HepG2 (cell line): ENCODE results near the gene PSMD2. TPM values are rescaled to one million over a fixed set of nuclear protein-coding genes. Genes with fewer than 3 reads are reported as not detected.

Experiments used
- CBFB ChIP-seq: sonication (generic); formaldehyde crosslinking; IDR thresholded peaks from 2 replicates; pipeline ENCODE4 v1.4.0; 2020; ENCODE audit warnings: missing genetic modification reagents
- CCDC6 ChIP-seq: sonication (generic); formaldehyde crosslinking; IDR thresholded peaks from 2 replicates; pipeline ENCODE4 v1.8.1; 2022; ENCODE audit warnings: mild to moderate bottlenecking, missing genetic modification reagents, moderate library complexity
- CREM ChIP-seq, 2 experiments: sonication (generic) in 1 of 2; formaldehyde crosslinking in 1 of 2; IDR thresholded peaks; 2 replicates each; pipeline versions ENCODE4 v1.4.0 to v1.6.1; 2016 to 2020; ENCODE audit warnings: antibody characterized with exemption in 1 of 2, mild to moderate bottlenecking in 1 of 2, missing genetic modification reagents in 1 of 2
- ELF3 ChIP-seq: IDR thresholded peaks from 2 replicates; pipeline ENCODE4 v1.6.1; 2016; ENCODE audit warnings: missing genetic modification reagents, missing compliant biosample characterization
- HCFC1 ChIP-seq: fragments of 150-350 bp; IDR thresholded peaks from 2 replicates; pipeline ENCODE4 v1.6.1; 2014; ENCODE audit warnings: low read depth, low read length
- HOXA5 ChIP-seq: sonication (generic); formaldehyde crosslinking; IDR thresholded peaks from 2 replicates; pipeline ENCODE4 v1.4.0; 2020; ENCODE audit warnings: missing genetic modification reagents
- KLF9 ChIP-seq: IDR thresholded peaks from 2 replicates; pipeline ENCODE4 v1.6.1; 2016; ENCODE audit warnings: low read depth
- LBX2 ChIP-seq: sonication (generic); formaldehyde crosslinking; IDR thresholded peaks from 2 replicates; pipeline ENCODE4 v1.5.0; 2020; ENCODE audit warnings: missing genetic modification reagents, mild to moderate bottlenecking, borderline replicate concordance
- MBD4 ChIP-seq: IDR thresholded peaks from 2 replicates; pipeline ENCODE4 v1.6.1; 2012; ENCODE audit warnings: low read length, inconsistent platforms, borderline replicate concordance
- MEF2D ChIP-seq: sonication (generic); formaldehyde crosslinking; IDR thresholded peaks from 2 replicates; pipeline ENCODE4 v1.5.1; 2020; ENCODE audit warnings: mild to moderate bottlenecking, missing genetic modification reagents
- MYC ChIP-seq: sonication (generic); formaldehyde crosslinking; IDR thresholded peaks from 2 replicates; pipeline ENCODE4 v1.9.0; 2021; ENCODE audit warnings: missing genetic modification reagents, borderline replicate concordance
- NKX3-1 ChIP-seq: sonication (generic); formaldehyde crosslinking; IDR thresholded peaks from 2 replicates; pipeline ENCODE4 v1.5.0; 2020; ENCODE audit warnings: missing genetic modification reagents
- RAD51 ChIP-seq: fragments of 450-650 bp; IDR thresholded peaks from 2 replicates; pipeline ENCODE4 v1.6.1; 2016; ENCODE audit warnings: borderline replicate concordance
- RFXAP ChIP-seq: sonication (generic); formaldehyde crosslinking; IDR thresholded peaks from 2 replicates; pipeline ENCODE4 v1.4.0; 2020; ENCODE audit warnings: missing genetic modification reagents, borderline replicate concordance
- RORA ChIP-seq: sonication (generic); formaldehyde crosslinking; IDR thresholded peaks from 2 replicates; pipeline ENCODE4 v1.5.0; 2020; ENCODE audit warnings: mild to moderate bottlenecking, missing genetic modification reagents, moderate library complexity
- THYN1 ChIP-seq: sonication (generic); formaldehyde crosslinking; IDR thresholded peaks from 2 replicates; pipeline ENCODE4 v1.8.1; 2023; ENCODE audit warnings: low read depth, mild to moderate bottlenecking, moderate library complexity, missing genetic modification reagents, borderline replicate concordance
- ZFP36L2 ChIP-seq: sonication (generic); formaldehyde crosslinking; IDR thresholded peaks from 2 replicates; pipeline ENCODE4 v1.4.0; 2020; ENCODE audit warnings: missing genetic modification reagents
- ZFP90 ChIP-seq: sonication (generic); formaldehyde crosslinking; IDR thresholded peaks from 2 replicates; pipeline ENCODE4 v1.8.0; 2022; ENCODE audit warnings: missing genetic modification reagents, mild to moderate bottlenecking, inconsistent platforms, borderline replicate concordance
- ZNF280D ChIP-seq: sonication (generic); formaldehyde crosslinking; IDR thresholded peaks from 2 replicates; pipeline ENCODE4 v1.5.1; 2020; ENCODE audit warnings: mild to moderate bottlenecking, missing genetic modification reagents
- ZNF337 ChIP-seq: sonication (generic); formaldehyde crosslinking; IDR thresholded peaks from 2 replicates; pipeline ENCODE4 v1.5.1; 2020; ENCODE audit warnings: missing genetic modification reagents, low read depth, mild to moderate bottlenecking, borderline replicate concordance
- ZNF451 ChIP-seq: sonication (generic); formaldehyde crosslinking; IDR thresholded peaks from 2 replicates; pipeline ENCODE4 v1.5.0; 2020; ENCODE audit warnings: mild to moderate bottlenecking, missing genetic modification reagents
- ZNF780A ChIP-seq: sonication (generic); formaldehyde crosslinking; IDR thresholded peaks from 2 replicates; pipeline ENCODE4 v1.8.0; 2022; ENCODE audit warnings: mild to moderate bottlenecking, missing genetic modification reagents, moderate library complexity
- ZNF841 ChIP-seq: sonication (generic); formaldehyde crosslinking; IDR thresholded peaks from 2 replicates; pipeline ENCODE4 v1.8.1; 2023; ENCODE audit warnings: missing genetic modification reagents, borderline replicate concordance
- ZSCAN9 ChIP-seq: IDR thresholded peaks from 2 replicates; pipeline ENCODE4 v1.6.1; 2016; ENCODE audit warnings: borderline replicate concordance
- polyA plus RNA-seq, 8 experiments: library from polyadenylated mRNA; depleted of rRNA in 3 of 8; stranded (reverse) in 7 of 8; unstranded in 1 of 8; fragments of >200 nt; fragmentation: Illumina TruSeq in 4 of 8; extraction: Trizol in 4 of 8; gene quantifications; 2 replicates each; pipeline versions ENCODE4 v1.2.1 to v1.2.3, GENCODE V29; 2011 to 2016; ENCODE audit warnings: low read depth in 4 of 8, missing spikeins in 1 of 8, mixed read lengths in 1 of 8; ENCODE audit not compliant: insufficient read depth in 1 of 8
- total RNA-seq, 5 experiments: library from RNA; depleted of rRNA; stranded (reverse); fragments of >200 nt; fragmentation: Illumina TruSeq; extraction: Trizol; gene quantifications; 2 replicates each; pipeline ENCODE4 v1.2.3, GENCODE V29; 2016; ENCODE audit warnings: low read depth in 1 of 5
- TF ChIP-seq, protein P1 (sequence below): sonication (generic); formaldehyde crosslinking; IDR thresholded peaks from 2 replicates; pipeline ENCODE4 v1.5.0; 2020; ENCODE audit warnings: mild to moderate bottlenecking, missing genetic modification reagents

Gene PSMD2
- total and polyA plus RNA-seq, 2 of the 13 experiments (the other 11 are each of a cell fraction or from before 2014, with no cell fraction given), result 125 to 200 TPM

DNA sequence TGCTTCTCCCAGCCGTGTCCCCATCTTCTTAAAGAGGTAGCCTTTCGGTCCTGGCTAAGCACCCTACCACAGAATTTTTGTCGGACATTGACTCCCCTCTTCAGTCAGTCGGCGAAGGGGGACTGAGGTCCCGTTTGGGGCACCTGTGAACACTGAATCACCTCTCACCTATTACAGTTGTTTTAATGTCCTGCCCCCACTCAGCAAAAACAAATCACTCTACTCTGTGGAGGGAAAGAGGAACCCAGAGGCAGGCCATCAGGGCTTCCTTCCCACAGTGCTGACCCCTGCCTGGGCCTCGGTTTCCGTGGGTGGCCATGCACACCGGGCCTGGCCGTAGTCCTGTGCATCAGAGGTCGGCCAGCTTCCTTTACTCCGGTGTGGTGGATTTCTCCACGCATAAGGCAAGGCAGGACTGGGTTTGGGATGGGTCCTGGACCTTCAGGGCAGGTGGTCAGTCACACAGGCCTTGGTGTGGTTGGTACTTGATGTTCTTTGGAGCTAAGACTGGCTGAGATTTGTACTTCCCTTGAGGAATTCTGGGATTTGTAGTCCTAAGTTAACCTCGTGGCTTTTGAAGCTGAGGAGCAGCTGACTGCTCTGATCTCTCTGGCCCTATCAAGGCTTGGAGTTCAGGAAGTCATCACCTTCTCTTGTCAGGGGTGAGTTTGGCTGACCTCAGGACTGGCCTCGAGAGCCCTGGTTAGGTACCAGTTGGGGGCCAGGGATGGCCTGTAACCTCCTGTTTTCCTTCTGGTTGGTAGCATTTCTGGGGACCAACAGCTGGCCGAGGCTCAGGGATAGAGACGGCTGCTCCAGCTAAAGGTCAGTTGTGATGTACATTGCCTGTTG lies 37.7 kb downstream of the PSMD2 start (continued):
- TF ChIP-seq RAD51, result no peak
- peak; percentile 60; the same call in 1 of the 2 replicates for TF ChIP-seq HCFC1
- no peak for TF ChIP-seq ZNF780A (CRISPR knock-in tag)
- no peak for TF ChIP-seq MYC (CRISPR knock-in tag)
- no peak for TF ChIP-seq CCDC6 (CRISPR knock-in tag)
- TF ChIP-seq LBX2 (CRISPR knock-in tag), result no peak
- TF ChIP-seq, protein P1, sequence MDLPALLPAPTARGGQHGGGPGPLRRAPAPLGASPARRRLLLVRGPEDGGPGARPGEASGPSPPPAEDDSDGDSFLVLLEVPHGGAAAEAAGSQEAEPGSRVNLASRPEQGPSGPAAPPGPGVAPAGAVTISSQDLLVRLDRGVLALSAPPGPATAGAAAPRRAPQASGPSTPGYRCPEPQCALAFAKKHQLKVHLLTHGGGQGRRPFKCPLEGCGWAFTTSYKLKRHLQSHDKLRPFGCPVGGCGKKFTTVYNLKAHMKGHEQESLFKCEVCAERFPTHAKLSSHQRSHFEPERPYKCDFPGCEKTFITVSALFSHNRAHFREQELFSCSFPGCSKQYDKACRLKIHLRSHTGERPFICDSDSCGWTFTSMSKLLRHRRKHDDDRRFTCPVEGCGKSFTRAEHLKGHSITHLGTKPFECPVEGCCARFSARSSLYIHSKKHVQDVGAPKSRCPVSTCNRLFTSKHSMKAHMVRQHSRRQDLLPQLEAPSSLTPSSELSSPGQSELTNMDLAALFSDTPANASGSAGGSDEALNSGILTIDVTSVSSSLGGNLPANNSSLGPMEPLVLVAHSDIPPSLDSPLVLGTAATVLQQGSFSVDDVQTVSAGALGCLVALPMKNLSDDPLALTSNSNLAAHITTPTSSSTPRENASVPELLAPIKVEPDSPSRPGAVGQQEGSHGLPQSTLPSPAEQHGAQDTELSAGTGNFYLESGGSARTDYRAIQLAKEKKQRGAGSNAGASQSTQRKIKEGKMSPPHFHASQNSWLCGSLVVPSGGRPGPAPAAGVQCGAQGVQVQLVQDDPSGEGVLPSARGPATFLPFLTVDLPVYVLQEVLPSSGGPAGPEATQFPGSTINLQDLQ (CRISPR knock-in tag), result no peak
- no peak for TF ChIP-seq ZFP36L2
- TF ChIP-seq MBD4, result no peak
- TF ChIP-seq HOXA5 (CRISPR knock-in tag), result no peak
- TF ChIP-seq THYN1, result no peak
- TF ChIP-seq RORA, result no peak
- TF ChIP-seq NKX3-1 (CRISPR knock-in tag), result no peak
- TF ChIP-seq CBFB (CRISPR knock-in tag), result no peak
- TF ChIP-seq ZNF451, result no peak
- TF ChIP-seq ZSCAN9, result no peak
- TF ChIP-seq ZFP90 (CRISPR knock-in tag), result no peak
- TF ChIP-seq ZNF337 (CRISPR knock-in tag), result no peak
- TF ChIP-seq ELF3 (CRISPR knock-in tag), result no peak
- TF ChIP-seq ZNF841 (CRISPR knock-in tag), result no peak
- TF ChIP-seq MEF2D (CRISPR knock-in tag), result 0 out of 2 replicates have a peak, but pooled peaks have one; percentile 18
- no peak for TF ChIP-seq ZNF280D
- TF ChIP-seq CREM (IDR thresholded peaks at IDR 0.05), result peak; percentile 38; the same call in 1 of the 2 replicates
- no peak for TF ChIP-seq CREM (CRISPR knock-in tag; IDR thresholded peaks at IDR 0.05)
- TF ChIP-seq RFXAP (CRISPR knock-in tag), result no peak
- no peak for TF ChIP-seq KLF9 (CRISPR knock-in tag)
